WERI-Rb-1 (cell line): ENCODE results near the gene PCDH9.

ENCODE experiments used
- DNase-seq: peaks from one replicate; pipeline ENCODE4 v3.0.0-alpha.2; 2020
- H3K27ac ChIP-seq: fragments of 250-450 bp; sonication (Bioruptor Pico); 2 replicates; pipeline ENCODE4 v1.5.1; 2020; ENCODE audit warnings: mild to moderate bottlenecking, moderate library complexity
- H3K27me3 ChIP-seq: fragments of 250-450 bp; sonication (Bioruptor Pico); 2 replicates; pipeline ENCODE4 v1.5.1; 2021; ENCODE audit warnings: mild to moderate bottlenecking, low read depth, moderate library complexity; ENCODE audit not compliant: insufficient read depth, severe bottlenecking
- H3K36me3 ChIP-seq: fragments of 250-450 bp; sonication (Bioruptor Pico); 2 replicates; pipeline ENCODE4 v1.5.1; 2020; ENCODE audit warnings: mild to moderate bottlenecking, moderate library complexity
- H3K4me3 ChIP-seq: 2 replicates; pipeline ENCODE4 v1.5.1; 2011; ENCODE audit warnings: low read depth, mild to moderate bottlenecking, control low read depth, low read length
- H3K9me3 ChIP-seq: fragments of 250-450 bp; sonication (Bioruptor Pico); 2 replicates; pipeline ENCODE4 v1.5.1; 2021; ENCODE audit warnings: mild to moderate bottlenecking, moderate library complexity; ENCODE audit not compliant: severe bottlenecking
- TF ChIP-seq, protein P1 (sequence below): IDR thresholded peaks from 2 replicates; pipeline ENCODE4 v1.5.1; 2011; ENCODE audit warnings: low read depth, mild to moderate bottlenecking, control low read depth, inconsistent platforms, low read length

The PCDH9 gene

DNA sequence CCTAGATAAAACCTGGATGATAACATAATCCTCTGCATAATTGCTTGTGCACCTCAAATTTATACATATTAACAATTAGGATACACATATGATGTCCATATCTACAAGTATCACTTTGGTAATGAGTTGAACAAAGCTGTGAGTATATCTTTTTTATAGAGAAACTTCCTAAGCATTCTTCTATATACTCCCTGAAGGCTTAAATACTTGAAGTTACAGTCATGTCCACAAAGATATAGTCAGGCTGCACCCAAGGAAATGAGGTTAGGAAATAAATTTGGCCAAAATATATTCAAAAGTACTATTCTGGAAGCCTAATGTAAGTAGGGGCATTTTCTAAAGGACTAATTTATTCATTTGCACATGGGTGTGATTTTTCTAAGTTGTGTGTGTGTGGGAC is 761.5 kb downstream of the PCDH9 start:
- Histone ChIP-seq H3K27me3 (no peaks in the 10 kb centered on the region), H3K27ac (no peak overlapping the region), H3K4me3 (no peak overlapping the region), H3K36me3 (no peaks in the 10 kb centered on the region), H3K9me3 (no peaks in the 10 kb centered on the region)
- DNase-seq: no peak
- TF ChIP-seq, protein P1, sequence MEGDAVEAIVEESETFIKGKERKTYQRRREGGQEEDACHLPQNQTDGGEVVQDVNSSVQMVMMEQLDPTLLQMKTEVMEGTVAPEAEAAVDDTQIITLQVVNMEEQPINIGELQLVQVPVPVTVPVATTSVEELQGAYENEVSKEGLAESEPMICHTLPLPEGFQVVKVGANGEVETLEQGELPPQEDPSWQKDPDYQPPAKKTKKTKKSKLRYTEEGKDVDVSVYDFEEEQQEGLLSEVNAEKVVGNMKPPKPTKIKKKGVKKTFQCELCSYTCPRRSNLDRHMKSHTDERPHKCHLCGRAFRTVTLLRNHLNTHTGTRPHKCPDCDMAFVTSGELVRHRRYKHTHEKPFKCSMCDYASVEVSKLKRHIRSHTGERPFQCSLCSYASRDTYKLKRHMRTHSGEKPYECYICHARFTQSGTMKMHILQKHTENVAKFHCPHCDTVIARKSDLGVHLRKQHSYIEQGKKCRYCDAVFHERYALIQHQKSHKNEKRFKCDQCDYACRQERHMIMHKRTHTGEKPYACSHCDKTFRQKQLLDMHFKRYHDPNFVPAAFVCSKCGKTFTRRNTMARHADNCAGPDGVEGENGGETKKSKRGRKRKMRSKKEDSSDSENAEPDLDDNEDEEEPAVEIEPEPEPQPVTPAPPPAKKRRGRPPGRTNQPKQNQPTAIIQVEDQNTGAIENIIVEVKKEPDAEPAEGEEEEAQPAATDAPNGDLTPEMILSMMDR: no peak

- no peaks in the 10 kb centered on the region for H3K36me3 ChIP-seq
- TF ChIP-seq, protein P1: no peak
- H3K9me3 ChIP-seq: no peaks in the 10 kb centered on the region
- H3K27ac ChIP-seq: no peak overlapping the region
- H3K27me3 ChIP-seq: no peaks in the 10 kb centered on the region
- DNase-seq: no peak
- no peak overlapping the region for H3K4me3 ChIP-seq
Observed at GRCh38 chr13:66462187-66462586, 767.9 kb downstream of the PCDH9 start.

GRCh38 chr13:66461021-66461420 is 769.1 kb downstream of the PCDH9 start:
- H3K27me3 ChIP-seq: no peaks in the 10 kb centered on the region
- DNase-seq: no peak
- H3K36me3 ChIP-seq: no peaks in the 10 kb centered on the region
- TF ChIP-seq, protein P1: no peak
- no peaks in the 10 kb centered on the region for H3K9me3 ChIP-seq
- H3K27ac ChIP-seq: no peak overlapping the region
- H3K4me3 ChIP-seq: no peak overlapping the region

DNA sequence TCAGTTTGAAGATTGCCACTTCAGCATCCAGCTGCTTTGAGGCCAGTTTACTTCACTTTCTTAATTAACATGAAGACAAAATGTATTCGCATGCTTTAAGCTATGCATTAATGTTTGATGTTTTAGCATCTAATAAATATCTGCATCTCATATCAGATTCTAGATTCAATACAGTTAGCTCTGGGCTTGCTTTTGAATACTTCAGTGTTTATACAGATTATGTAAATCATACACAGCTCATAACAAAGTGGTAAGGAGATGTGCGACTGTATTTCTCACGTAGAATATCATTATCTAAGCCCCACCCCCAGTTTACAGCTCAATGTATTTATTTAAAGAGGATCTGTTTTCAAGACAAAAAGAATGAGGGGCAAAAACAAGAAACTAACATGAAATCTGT is 770.5 kb downstream of the PCDH9 start:
- no peaks in the 10 kb centered on the region for H3K9me3 ChIP-seq
- no peak for DNase-seq
- no peak overlapping the region for H3K27ac ChIP-seq
- H3K36me3 ChIP-seq: no peaks in the 10 kb centered on the region
- H3K4me3 ChIP-seq: no peak overlapping the region
- TF ChIP-seq, protein P1: no peak
- H3K27me3 ChIP-seq: no peaks in the 10 kb centered on the region

DNA sequence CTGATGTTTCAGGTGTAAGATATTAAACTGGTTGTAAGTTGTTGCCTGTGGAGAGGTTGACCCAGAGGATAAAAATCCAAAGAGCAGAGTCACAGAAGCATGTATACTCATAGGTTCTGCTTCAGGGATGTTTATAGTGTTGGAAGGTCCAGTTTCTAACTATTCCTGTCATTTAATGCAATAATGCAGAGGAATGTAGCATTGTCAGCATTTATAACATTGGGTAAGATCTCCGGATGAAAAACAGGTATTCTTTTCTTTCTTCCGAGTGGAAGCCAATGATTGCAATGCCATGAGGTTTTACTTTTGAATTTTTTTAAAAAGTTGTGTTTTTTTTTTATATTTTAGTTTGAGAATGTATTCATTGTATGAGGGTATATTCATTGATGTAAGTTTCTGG is 771.0 kb downstream of the PCDH9 start:
- DNase-seq: no peak
- H3K27me3 ChIP-seq: no peaks in the 10 kb centered on the region
- TF ChIP-seq, protein P1: no peak
- no peak overlapping the region for H3K4me3 ChIP-seq
- no peaks in the 10 kb centered on the region for H3K9me3 ChIP-seq
- no peaks in the 10 kb centered on the region for H3K36me3 ChIP-seq
- no peak overlapping the region for H3K27ac ChIP-seq

DNA sequence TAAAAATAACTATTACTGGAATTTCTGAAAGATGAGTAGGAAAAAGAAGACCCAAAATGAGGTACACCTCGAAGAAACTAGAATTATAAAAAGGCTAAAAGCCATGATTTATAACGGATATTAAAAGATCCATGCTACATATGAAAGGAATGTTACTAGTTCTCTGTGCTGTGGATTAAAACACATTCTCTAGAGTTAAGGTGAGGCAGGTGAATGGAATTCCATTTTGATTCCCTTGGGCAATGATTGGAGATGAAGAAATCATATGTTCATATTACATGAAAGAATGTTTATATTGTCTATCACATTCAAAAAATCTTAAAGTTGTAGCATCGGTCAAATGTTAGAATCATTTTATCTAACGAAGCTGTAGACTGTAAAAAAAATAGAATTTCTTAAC is 783.7 kb downstream of the PCDH9 start:
- TF ChIP-seq, protein P1: no peak
- no peaks in the 10 kb centered on the region for H3K36me3 ChIP-seq
- no peaks in the 10 kb centered on the region for H3K9me3 ChIP-seq
- H3K27ac ChIP-seq: no peak overlapping the region
- DNase-seq: no peak
- H3K4me3 ChIP-seq: no peak overlapping the region
- no peaks in the 10 kb centered on the region for H3K27me3 ChIP-seq
